ENCODE data around the gene CTNNA2. TPM values are rescaled to one million over a fixed set of nuclear protein-coding genes. Genes with fewer than 3 reads are reported as not detected.

CTNNA2 gene
- total RNA-seq, 1 experiment from 2014 or later: 0.54 TPM

GRCh38 chr2:80429251-80429650 lies 916.4 kb downstream of the CTNNA2 start:
- in situ Hi-C loops (cut with HindIII; ENCODE audit: low pct_unique_long_range_greater_than_20kb, low sequenced_read_pairs) (no loop called here), intact Hi-C loops (cut with micrococcal nuclease; ENCODE audit: unreplicated experiment) (no loop called here)
- H3K27me3 ChIP-seq (ENCODE audit: control insufficient read depth, insufficient read depth, low read length): no peaks in the 10 kb centered on the region
- TF ChIP-seq TCF7L2 (IDR thresholded peaks at IDR 0.05; ENCODE audit: low read depth, low read length) (no peak), CTCF (IDR thresholded peaks at IDR 0.05) (no peak), REST (IDR thresholded peaks at IDR 0.05; ENCODE audit: insufficient read depth in 1 of 2, low read depth in 2 of 2, low read length in 1 of 2) (no peak), SIN3A (IDR thresholded peaks at IDR 0.05; ENCODE audit: borderline replicate concordance, insufficient read depth, low read depth, low read length) (no peak), POLR2AphosphoS5 (IDR thresholded peaks at IDR 0.05; ENCODE audit: low read depth, low read length) (no peak)
- no peaks in the 10 kb centered on the region for H3K36me3 ChIP-seq (ENCODE audit: control insufficient read depth, insufficient read depth, low read length)
- no TSS peak for BruUV-seq (replicated peaks)
- ChIA-PET POLR2A (no interaction called here), CTCF (no interaction called here)
- no peaks in the 10 kb centered on the region for H3K4me1 ChIP-seq (ENCODE audit: control insufficient read depth, insufficient read depth, low read length)
- no peak for ATAC-seq
- DNase-seq (ENCODE audit: low read depth, low spot score): no peak
- no peak overlapping the region for H3K27ac ChIP-seq (ENCODE audit: low read length)
- H3K4me3 ChIP-seq (ENCODE audit: low read depth in 2 of 2, low read length in 2 of 2): no peak overlapping the region
- H3K9me3 ChIP-seq (ENCODE audit: control insufficient read depth, insufficient read depth, low read depth, low read length): no peaks in the 10 kb centered on the region

- no TSS peak for BruUV-seq (replicated peaks)
- H3K36me3 ChIP-seq (ENCODE audit: control insufficient read depth, insufficient read depth, low read length): no peaks in the 10 kb centered on the region
- ChIA-PET POLR2A (no interaction called here), CTCF (no interaction called here)
- in situ Hi-C loops (cut with HindIII; ENCODE audit: low pct_unique_long_range_greater_than_20kb, low sequenced_read_pairs): no loop called here
- no peak overlapping the region for H3K27ac ChIP-seq (ENCODE audit: low read length)
- intact Hi-C loops (cut with micrococcal nuclease; ENCODE audit: unreplicated experiment): no loop called here
- DNase-seq (ENCODE audit: low read depth, low spot score) (no peak), ATAC-seq (no peak)
- H3K27me3 ChIP-seq (ENCODE audit: control insufficient read depth, insufficient read depth, low read length): no peaks in the 10 kb centered on the region
- H3K4me3 ChIP-seq (ENCODE audit: low read depth in 2 of 2, low read length in 2 of 2): no peak overlapping the region
- H3K9me3 ChIP-seq (ENCODE audit: control insufficient read depth, insufficient read depth, low read depth, low read length): no peaks in the 10 kb centered on the region
- H3K4me1 ChIP-seq (ENCODE audit: control insufficient read depth, insufficient read depth, low read length): no peaks in the 10 kb centered on the region
- TF ChIP-seq TCF7L2 (IDR thresholded peaks at IDR 0.05; ENCODE audit: low read depth, low read length): no peak
- no peak for TF ChIP-seq REST (IDR thresholded peaks at IDR 0.05; ENCODE audit: insufficient read depth in 1 of 2, low read depth in 2 of 2, low read length in 1 of 2)
- no peak for TF ChIP-seq SIN3A (IDR thresholded peaks at IDR 0.05; ENCODE audit: borderline replicate concordance, insufficient read depth, low read depth, low read length)
- TF ChIP-seq CTCF (IDR thresholded peaks at IDR 0.05): no peak
- TF ChIP-seq POLR2AphosphoS5 (IDR thresholded peaks at IDR 0.05; ENCODE audit: low read depth, low read length): no peak
Observed at GRCh38 chr2:80437959-80438358, 925.1 kb downstream of the CTNNA2 start.

Data from Panc1 (cell line).